ENCODE data around the gene RBM43. TPM values are rescaled to one million over a fixed set of nuclear protein-coding genes. Genes with fewer than 3 reads are reported as not detected.
A peak's percentile ranks its signal among the peaks of the same experiment; 100 is the strongest.

Gene RBM43
- total and polyA plus RNA-seq, 10 donors: 5.2 to 20.3 (median 8.6) TPM

DNA sequence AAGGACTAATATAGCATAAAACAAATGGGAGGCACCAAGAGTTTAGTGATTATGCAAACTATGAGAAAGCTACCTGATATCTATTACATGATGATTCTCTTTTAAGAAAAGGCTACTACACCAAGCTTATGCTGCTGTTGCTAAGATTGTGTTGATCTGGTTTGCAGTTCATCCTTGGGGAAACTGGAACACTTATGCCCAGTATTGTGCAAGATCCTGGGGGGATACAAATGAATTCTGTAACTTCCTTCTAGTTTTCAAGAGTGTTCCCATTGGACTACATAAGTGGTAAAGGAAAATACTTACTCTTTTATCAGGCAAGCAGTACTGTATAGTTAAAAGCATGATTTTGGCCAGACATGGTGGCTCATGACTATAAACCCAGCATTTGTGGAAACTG, 30.9 kb upstream of the RBM43 start:
- peak overlapping the region in 2 of 8 donors; percentile 23 to 32 for H3K27ac ChIP-seq
- H3K36me3 ChIP-seq: no peaks in the 10 kb centered on the region
- TF ChIP-seq, protein P1, sequence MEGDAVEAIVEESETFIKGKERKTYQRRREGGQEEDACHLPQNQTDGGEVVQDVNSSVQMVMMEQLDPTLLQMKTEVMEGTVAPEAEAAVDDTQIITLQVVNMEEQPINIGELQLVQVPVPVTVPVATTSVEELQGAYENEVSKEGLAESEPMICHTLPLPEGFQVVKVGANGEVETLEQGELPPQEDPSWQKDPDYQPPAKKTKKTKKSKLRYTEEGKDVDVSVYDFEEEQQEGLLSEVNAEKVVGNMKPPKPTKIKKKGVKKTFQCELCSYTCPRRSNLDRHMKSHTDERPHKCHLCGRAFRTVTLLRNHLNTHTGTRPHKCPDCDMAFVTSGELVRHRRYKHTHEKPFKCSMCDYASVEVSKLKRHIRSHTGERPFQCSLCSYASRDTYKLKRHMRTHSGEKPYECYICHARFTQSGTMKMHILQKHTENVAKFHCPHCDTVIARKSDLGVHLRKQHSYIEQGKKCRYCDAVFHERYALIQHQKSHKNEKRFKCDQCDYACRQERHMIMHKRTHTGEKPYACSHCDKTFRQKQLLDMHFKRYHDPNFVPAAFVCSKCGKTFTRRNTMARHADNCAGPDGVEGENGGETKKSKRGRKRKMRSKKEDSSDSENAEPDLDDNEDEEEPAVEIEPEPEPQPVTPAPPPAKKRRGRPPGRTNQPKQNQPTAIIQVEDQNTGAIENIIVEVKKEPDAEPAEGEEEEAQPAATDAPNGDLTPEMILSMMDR (IDR thresholded peaks at IDR 0.05 in 8 of 11, conservative IDR thresholded peaks at IDR 0.05 in 3 of 11): no peak
- no peak for TF ChIP-seq POLR2AphosphoS5 (IDR thresholded peaks at IDR 0.05)
- no peak for TF ChIP-seq POLR2A (IDR thresholded peaks at IDR 0.05)
- intact Hi-C loops (cut with DNase I; ENCODE audit: low total_unique reads): no loop called here
- H3K4me3 ChIP-seq: no peak overlapping the region
- peaks cover 11 to 42% (median 22%) of the 10 kb centered on the region in 6 donors for H3K4me1 ChIP-seq
- H3K9me3 ChIP-seq: no peaks in the 10 kb centered on the region
- DNase-seq: no peak
- no peaks in the 10 kb centered on the region for H3K27me3 ChIP-seq (replicated peaks in 1 of 7)

DNA sequence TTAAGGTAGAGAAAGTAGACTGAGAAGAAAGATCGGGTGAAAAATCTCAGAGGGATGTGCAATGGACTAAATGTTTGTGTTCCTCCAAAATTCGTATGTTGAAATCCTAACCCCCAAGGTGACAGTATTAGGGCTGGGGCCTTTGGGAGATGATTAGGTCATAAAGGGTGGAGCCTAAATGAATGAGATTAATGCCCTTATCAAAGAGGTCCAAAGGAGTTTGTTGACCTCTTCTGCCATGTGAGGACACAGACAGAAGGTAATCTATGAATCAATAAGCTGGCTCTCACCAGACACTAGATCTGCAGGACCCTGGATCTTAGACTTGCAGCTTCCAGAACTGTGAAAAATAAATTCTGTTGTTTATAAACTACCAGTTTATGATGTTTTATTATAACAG, 30.5 kb upstream of the RBM43 start:
- Histone ChIP-seq H3K27me3 (replicated peaks in 1 of 7) (no peaks in the 10 kb centered on the region), H3K27ac (peak overlapping the region in 2 of 8 donors; percentile 23 to 32), H3K36me3 (no peaks in the 10 kb centered on the region), H3K9me3 (no peaks in the 10 kb centered on the region), H3K4me3 (no peak overlapping the region), H3K4me1 (peaks cover 11 to 45% (median 26%) of the 10 kb centered on the region in 6 donors)
- 35 to 81% (median 53%) methylated on average over 2 of the region's 2 CpGs for WGBS, 5 donors
- DNase-seq: no peak
- intact Hi-C loops (cut with DNase I; ENCODE audit: low total_unique reads): no loop called here
- TF ChIP-seq POLR2AphosphoS5 (IDR thresholded peaks at IDR 0.05): no peak
- TF ChIP-seq POLR2A (IDR thresholded peaks at IDR 0.05): no peak
- TF ChIP-seq, protein P1 (IDR thresholded peaks at IDR 0.05 in 8 of 11, conservative IDR thresholded peaks at IDR 0.05 in 3 of 11): no peak

DNA sequence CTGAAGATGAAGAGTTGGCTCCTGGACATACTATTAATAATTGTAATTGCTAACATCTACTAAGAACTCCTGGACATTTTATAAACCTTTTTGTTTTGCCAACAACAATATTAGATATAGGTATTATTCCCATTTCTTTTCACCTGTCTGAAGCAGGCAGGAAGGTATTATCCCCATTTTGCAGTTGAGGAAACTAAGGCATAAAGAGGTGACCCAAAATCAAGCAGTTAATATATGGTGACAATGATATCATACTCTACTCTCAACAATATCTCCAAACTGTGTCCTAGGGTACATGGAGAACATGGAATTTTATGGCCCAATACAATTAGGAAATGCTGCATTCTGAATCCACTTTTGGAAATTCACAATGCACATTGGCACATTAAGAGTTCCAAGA, 29.6 kb upstream of the RBM43 start:
- TF ChIP-seq, protein P1 (IDR thresholded peaks at IDR 0.05 in 8 of 11, conservative IDR thresholded peaks at IDR 0.05 in 3 of 11): no peak
- TF ChIP-seq POLR2AphosphoS5 (IDR thresholded peaks at IDR 0.05): no peak
- TF ChIP-seq POLR2A (IDR thresholded peaks at IDR 0.05): no peak
- H3K36me3 ChIP-seq: no peaks in the 10 kb centered on the region
- no peaks in the 10 kb centered on the region for H3K9me3 ChIP-seq
- H3K27ac ChIP-seq: peak overlapping the region in 4 of 8 donors; percentile 100
- H3K27me3 ChIP-seq (replicated peaks in 1 of 7): no peaks in the 10 kb centered on the region
- H3K4me3 ChIP-seq: peak overlapping the region in 1 of 8 donors; percentile 94
- no peak for DNase-seq
- peaks cover 19 to 54% (median 35%) of the 10 kb centered on the region in 6 donors for H3K4me1 ChIP-seq
- intact Hi-C loops (cut with DNase I; ENCODE audit: low total_unique reads): no loop called here

DNA sequence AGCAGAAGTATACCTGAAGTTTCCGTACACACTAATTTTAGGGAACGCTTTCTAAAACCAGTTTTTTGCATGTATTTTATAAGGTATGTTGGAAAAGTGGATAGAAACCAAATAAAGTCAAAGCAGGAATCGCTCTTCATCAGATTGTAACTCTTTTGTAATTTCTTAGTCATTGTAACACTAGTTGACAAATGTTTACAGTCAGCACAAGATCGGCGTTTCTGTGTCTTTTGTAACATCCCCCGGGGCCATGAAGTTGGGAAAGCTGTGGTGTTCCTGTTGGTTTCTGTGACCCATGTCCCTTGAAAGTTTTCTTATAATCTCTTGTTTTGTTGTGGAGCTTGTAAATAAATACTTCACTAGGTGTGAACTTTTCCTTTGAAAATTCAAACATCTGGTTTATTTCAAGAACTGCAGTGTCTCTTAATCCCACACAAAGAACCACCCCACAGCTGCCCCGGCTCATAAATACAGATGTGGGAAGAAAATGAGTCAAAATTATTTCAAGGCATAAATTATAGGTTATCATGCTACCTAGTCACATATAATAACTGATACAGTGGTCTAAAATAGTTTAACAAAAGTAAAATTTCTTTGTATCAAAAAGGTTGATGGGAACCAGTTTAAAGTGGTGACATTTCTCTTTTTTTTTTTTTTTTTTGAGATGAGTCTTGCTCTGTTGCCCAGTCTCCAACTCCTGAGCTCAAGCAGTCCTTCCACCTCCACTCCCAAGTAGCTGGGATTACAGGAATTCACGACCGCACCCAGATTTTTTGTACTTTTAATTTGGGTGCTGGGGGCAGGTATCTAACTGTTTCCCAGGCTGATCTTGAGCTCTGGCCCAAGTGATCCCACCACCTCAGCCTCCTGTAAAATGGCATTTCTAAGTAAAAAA, 28.6 kb upstream of the RBM43 start:
- peak overlapping the region; percentile 93 to 100 (median 100) for H3K27ac ChIP-seq
- H3K27me3 ChIP-seq (replicated peaks in 1 of 7): no peaks in the 10 kb centered on the region
- WGBS, 5 donors: 21 to 23% (median 21%) methylated on average over 9 of the region's 9 CpGs
- no peak for TF ChIP-seq POLR2A (IDR thresholded peaks at IDR 0.05)
- TF ChIP-seq, protein P1 (IDR thresholded peaks at IDR 0.05 in 8 of 11, conservative IDR thresholded peaks at IDR 0.05 in 3 of 11): no peak
- TF ChIP-seq POLR2AphosphoS5 (IDR thresholded peaks at IDR 0.05): no peak
- no peaks in the 10 kb centered on the region for H3K9me3 ChIP-seq
- intact Hi-C loops (cut with DNase I; ENCODE audit: low total_unique reads): loop anchor here (10.0 kb wide), 1 partner anchor 125 kb away; no protein-coding TSS in a partner anchor
- H3K4me1 ChIP-seq: peaks cover 25 to 64% (median 45%) of the 10 kb centered on the region in 6 donors
- H3K36me3 ChIP-seq: peaks cover 0 to 3% (median 0%) of the 10 kb centered on the region in 6 donors
- H3K4me3 ChIP-seq: peak overlapping the region; percentile 50 to 94 (median 72)
- no peak for DNase-seq
